ENCODE data around the gene UNC79.

DNA sequence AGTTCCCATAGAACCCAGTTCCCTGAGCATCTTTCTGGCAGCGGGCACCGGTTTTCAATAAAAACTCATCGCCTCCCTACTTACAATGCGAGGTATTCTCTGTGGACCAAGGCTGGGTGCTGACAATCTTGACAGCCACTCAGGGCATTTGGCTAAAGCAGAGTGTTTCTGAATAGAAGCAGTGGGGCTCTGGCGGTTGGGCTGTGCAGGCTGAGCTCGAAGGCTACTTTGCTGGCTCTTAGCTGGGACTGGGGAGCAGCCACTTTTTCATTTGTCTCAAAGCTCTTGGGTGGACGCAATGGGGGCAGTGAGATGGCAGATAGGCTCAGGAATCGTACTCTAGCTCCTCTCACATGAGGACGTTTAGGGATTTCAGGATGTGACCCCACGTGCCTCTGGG is 151.8 kb downstream of the UNC79 start:
- TF ChIP-seq, protein P1, sequence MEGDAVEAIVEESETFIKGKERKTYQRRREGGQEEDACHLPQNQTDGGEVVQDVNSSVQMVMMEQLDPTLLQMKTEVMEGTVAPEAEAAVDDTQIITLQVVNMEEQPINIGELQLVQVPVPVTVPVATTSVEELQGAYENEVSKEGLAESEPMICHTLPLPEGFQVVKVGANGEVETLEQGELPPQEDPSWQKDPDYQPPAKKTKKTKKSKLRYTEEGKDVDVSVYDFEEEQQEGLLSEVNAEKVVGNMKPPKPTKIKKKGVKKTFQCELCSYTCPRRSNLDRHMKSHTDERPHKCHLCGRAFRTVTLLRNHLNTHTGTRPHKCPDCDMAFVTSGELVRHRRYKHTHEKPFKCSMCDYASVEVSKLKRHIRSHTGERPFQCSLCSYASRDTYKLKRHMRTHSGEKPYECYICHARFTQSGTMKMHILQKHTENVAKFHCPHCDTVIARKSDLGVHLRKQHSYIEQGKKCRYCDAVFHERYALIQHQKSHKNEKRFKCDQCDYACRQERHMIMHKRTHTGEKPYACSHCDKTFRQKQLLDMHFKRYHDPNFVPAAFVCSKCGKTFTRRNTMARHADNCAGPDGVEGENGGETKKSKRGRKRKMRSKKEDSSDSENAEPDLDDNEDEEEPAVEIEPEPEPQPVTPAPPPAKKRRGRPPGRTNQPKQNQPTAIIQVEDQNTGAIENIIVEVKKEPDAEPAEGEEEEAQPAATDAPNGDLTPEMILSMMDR (IDR thresholded peaks at IDR 0.05; ENCODE audit: insufficient read depth, low read length) = no peak
- TF ChIP-seq, protein P2, sequence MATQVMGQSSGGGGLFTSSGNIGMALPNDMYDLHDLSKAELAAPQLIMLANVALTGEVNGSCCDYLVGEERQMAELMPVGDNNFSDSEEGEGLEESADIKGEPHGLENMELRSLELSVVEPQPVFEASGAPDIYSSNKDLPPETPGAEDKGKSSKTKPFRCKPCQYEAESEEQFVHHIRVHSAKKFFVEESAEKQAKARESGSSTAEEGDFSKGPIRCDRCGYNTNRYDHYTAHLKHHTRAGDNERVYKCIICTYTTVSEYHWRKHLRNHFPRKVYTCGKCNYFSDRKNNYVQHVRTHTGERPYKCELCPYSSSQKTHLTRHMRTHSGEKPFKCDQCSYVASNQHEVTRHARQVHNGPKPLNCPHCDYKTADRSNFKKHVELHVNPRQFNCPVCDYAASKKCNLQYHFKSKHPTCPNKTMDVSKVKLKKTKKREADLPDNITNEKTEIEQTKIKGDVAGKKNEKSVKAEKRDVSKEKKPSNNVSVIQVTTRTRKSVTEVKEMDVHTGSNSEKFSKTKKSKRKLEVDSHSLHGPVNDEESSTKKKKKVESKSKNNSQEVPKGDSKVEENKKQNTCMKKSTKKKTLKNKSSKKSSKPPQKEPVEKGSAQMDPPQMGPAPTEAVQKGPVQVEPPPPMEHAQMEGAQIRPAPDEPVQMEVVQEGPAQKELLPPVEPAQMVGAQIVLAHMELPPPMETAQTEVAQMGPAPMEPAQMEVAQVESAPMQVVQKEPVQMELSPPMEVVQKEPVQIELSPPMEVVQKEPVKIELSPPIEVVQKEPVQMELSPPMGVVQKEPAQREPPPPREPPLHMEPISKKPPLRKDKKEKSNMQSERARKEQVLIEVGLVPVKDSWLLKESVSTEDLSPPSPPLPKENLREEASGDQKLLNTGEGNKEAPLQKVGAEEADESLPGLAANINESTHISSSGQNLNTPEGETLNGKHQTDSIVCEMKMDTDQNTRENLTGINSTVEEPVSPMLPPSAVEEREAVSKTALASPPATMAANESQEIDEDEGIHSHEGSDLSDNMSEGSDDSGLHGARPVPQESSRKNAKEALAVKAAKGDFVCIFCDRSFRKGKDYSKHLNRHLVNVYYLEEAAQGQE (IDR thresholded peaks at IDR 0.05; ENCODE audit: insufficient replicate concordance, low read depth) = no peak
- TF ChIP-seq GABPA (IDR thresholded peaks at IDR 0.05; ENCODE audit: low read depth) (no peak), POLR2AphosphoS5 (IDR thresholded peaks at IDR 0.05; ENCODE audit: low read depth) (no peak), SPI1 (IDR thresholded peaks at IDR 0.05; ENCODE audit: borderline replicate concordance, low read depth) (no peak)
